HK-2 (cell line): Measurements from ENCODE around the gene PLCL2.

Experiments
- DNase-seq: peaks from one replicate; pipeline ENCODE4 v3.0.0-alpha.2; 2018; ENCODE audit not compliant: unreplicated experiment

The PLCL2 gene

GRCh38 chr3:17044855-17045254 lies 160.1 kb downstream of the PLCL2 start:
- no peak for DNase-seq

DNA sequence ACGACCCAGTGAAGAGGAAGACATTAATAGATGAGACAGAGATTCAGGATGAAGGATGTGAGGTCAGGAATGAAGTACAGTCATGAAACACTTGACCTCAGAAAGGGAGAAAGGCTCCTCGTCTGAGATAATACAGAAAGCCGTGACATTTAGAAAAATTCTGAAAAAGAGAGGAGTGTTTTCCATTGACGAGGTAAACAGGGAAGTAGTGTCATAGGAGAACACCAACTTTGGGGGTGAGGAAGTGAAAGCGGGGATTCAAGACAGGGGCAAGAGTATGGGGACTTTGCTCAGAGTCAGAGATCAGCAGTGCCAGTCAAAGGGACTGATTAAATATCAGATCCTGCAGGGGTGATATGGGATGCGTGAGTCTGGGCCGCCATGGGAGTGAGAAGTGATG lies 160.9 kb downstream of the PLCL2 start:
- no peak for DNase-seq

DNA sequence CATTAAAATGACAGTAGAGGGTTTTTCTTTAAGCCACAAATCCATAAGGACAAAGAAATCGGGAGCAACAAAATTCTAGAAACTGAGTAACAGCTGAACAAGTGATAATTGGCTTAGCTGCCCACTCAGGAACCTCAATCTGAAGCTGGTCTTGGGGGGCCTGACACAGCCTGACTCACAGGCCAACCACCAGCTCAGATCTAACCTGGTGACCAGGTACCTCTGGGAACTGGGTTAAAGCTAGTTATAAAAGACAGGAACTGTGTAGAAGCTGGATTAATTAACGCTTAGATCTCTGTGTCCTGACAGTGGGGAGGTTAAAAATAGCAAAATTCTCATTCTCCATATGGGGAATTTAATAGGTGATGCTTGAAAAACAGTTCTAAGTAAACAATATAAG lies 161.9 kb downstream of the PLCL2 start:
- DNase-seq: no peak

- no peak for DNase-seq
Measured at GRCh38 chr3:17047162-17047561, 162.4 kb downstream of the PLCL2 start.

DNA sequence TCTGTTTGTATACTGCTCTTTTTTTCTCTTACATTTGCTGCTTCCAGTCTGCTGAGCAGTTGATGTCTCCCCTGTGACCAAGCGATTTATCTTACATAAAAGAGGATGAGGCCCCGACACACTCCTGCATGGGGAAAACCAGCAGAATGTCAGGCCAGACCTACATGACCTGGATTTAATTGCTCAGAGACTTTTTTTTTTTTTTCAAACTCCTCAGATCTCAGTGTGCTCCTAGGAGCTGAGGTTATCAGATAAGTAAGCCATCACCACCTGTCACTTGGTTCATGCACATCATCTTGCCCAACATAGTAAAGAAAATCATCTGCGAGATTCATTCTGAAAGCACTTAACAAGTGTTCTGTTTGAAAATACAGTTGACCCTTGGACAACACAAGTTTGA lies 163.1 kb downstream of the PLCL2 start:
- no peak for DNase-seq

GRCh38 chr3:17050071-17050470 lies 165.3 kb downstream of the PLCL2 start:
- no peak for DNase-seq

- no peak for DNase-seq
Measured at GRCh38 chr3:17050506-17050905, 165.8 kb downstream of the PLCL2 start.

DNA sequence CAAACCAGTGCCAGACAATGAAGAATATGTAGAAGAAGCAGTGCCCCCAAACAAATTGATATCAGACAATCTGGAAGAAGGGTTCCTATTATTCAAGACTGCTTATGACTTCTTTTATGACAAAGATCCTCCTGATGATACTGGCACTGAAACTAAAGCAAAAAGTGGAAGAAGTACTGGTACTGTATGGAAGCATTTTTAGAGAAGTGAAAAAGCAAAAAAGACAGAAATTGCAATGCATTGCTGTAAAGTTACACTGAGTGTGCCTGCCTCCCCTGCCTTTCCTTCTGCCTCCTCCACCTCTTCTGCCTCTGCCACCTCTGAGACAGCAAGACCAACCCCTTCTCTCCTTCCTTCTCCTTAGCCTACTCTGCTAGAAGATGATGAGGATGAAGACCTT lies 167.6 kb downstream of the PLCL2 start:
- DNase-seq: no peak

- DNase-seq: no peak
Measured at GRCh38 chr3:17054301-17054981, 169.7 kb downstream of the PLCL2 start.

DNA sequence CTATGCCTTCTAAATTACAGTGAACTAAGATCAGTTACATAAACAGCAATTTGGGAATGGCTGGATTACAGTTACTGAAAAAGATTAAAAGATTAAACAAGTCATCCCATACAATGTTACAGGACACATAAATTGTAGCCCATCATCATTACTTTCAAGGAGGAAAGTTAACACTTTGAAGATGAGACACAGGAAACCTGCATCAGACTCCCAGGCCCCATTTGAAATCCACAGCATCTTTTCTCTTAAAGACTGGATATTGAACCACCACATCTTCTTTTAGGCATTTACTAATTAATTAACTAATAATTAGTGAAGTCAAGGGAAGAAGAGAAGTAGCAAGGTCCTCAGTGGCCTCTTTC lies 170.2 kb downstream of the PLCL2 start:
- no peak for DNase-seq

- DNase-seq: no peak
Measured at GRCh38 chr3:17055374-17056276, 170.9 kb downstream of the PLCL2 start.

DNA sequence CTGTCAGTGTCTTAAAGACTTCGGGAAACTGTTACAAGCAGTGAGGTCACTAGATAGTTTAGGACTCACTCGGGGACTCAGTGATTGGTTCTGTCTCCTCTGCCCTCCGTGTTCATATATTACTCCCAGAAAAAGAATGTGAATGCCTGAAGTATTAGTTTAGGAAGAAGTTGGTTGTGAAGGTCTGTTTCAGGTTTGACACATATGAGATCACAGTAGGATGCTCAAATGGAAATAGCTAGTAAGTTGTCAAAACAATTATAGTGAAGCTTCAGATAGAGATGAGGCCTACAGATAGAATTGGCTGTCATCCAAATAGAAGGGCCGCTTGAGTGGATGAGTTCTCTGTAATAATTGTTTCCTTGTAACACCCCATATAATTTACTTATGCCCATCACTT lies 172.6 kb downstream of the PLCL2 start:
- no peak for DNase-seq

DNA sequence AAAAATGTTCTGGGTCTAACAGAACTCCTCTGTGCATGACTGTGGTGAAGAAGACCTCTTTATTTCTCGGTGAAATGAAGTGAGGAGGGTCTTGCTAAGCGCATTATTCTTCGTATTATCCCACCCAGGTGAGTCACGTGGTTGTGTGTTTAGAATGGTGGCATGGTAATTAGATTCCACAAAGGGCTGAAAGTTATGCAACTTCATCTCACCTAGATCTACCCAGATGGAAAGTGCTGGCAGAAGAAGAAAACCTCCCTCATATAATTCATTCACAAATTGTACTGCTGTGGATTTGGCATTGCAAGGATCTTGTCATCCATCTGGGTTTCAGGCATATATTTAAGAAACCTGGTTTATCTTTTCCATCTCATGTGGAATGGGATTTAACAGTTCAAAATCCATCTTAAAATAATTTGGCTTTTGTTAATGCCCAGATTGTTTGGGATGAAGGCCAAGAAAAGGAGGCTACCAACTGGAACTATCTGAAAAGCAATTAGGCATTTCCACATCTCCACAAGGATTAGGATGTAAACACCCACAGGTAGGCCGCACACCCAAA lies 175.3 kb downstream of the PLCL2 start:
- DNase-seq: no peak

- no peak for DNase-seq
Measured at GRCh38 chr3:17061005-17061404, 176.2 kb downstream of the PLCL2 start.

DNA sequence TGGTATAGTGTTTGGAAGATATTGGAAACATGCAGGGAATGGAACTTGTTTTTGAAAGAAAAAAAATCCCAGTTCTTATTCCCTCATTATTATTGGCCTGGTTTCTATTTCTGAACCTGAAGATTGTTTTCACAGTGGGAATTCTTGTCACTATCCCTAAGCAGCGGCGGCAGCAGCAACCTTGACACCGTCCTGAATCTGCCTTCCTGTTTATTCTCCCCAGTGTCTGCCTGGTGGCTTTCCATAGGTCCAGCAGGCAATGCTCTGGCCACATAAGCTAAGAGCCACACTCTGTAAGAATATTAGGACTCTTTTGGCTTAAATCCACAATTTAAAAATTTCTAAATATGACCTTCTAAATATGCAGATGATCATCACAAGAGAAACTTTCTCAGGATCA lies 178.0 kb downstream of the PLCL2 start:
- no peak for DNase-seq

- DNase-seq: no peak
Measured at GRCh38 chr3:17063596-17063995, 178.8 kb downstream of the PLCL2 start.

- DNase-seq: no peak
Measured at GRCh38 chr3:17065315-17065714, 180.6 kb downstream of the PLCL2 start.

DNA sequence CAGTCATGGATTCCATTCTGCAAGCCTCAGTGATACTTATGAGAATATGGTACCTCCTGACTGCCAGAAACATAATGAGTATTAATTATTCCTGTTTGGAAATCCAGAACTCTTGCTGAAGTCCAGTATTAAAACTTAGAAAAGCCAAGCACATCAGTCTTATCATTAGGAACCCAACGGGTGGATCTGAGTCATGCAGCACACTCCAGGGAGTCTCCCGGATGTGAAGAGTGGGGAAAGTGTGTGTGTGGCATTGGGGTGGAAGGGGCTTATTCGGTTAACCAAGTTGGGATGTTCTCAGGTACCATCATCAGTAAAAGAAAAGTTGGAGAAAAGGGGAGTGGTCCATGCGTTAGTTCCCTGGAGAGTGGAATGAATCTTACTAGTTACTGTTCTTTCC lies 181.1 kb downstream of the PLCL2 start:
- DNase-seq: no peak

DNA sequence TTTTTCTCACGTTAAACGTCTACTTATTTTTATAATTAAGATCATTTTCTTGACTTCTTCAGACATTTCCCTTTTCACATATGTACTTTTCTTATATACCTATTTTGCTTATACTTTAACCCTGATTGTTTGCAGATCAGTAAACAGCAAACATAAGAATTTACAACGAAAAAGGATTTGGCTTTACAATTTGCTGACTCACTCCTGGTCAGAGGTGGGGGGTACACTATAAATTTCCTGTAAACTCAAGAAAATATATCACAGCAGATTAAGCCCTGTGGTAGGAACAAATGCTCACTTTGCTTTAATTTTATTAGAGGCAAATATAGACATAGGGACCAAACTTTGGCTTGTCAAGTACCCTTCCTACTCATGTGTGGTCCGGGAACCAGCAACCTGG lies 185.0 kb downstream of the PLCL2 start:
- no peak for DNase-seq

- DNase-seq: no peak
Measured at GRCh38 chr3:17070161-17070959, 185.6 kb downstream of the PLCL2 start.

GRCh38 chr3:17074559-17074958 lies 189.8 kb downstream of the PLCL2 start:
- DNase-seq: no peak

DNA sequence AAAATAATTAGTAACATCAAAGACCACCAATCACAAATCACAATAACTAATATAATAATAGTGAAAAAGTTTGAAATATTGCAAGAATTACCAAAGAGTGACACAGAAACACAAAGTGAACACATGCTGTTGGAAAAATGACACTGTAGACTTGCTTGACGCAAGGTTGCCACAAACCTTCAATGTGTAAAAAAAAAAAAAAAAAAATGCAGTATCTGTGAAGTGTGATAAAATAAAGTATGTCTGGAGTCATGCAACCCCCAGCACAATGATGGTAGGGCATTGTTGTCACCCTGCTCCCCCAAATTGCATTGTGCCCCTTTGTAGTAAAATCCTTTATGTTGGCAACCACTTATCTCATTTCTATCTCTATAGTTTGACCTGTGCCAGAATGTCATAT lies 190.6 kb downstream of the PLCL2 start:
- DNase-seq: no peak
